DMS 273 (cell line): ENCODE data around the gene SMIM45.

Experiments
- DNase-seq: peaks from one replicate; lab custom pipeline; 2025; ENCODE audit not compliant: unreplicated experiment; lab: John Stamatoyannopoulos, UW

Gene SMIM45

DNA sequence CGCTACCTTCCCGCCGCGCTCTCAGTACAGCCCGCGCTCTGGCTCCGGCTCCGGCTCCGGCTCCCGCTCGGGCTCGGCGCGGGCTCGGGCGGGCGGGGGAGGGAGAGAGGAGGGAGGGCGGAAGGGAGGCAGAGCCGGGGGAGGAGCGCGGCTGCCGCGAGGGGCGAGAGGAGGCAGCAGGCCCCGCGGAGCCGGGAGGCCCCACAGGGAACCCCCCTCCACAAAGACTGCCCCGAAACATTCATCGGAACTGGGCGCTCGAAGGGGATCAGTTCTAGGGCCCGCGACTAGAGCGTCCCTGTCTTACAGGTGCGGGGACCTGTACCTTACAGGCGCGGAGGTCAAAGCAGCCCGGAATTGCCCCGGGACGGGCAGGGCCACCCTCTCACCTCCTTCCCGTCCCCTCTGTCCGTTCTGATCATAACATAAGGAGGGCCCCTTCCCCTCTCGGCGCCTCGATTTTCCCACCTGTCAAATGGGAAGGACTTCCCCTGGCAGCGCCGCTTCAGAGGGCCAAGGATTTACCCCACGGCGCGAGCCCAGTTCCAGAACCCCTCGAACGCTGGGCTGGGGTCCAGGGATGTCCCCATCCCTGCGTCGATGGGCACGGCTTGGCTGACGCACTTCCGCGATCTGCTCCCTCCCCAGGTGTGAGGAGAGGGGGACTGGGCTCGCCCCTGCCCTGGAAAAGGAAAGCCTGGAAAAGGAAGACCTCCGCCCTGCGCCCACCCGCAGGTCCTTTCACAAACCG lies 36.7 kb upstream of the SMIM45 start, which contains the start of gene SHISA8:
Gene SHISA8 (minus strand): TSS at position 40 of the 751 bp plus-strand sequence. CDS start 407 bp downstream, outside the sequence.
- peak; percentile 62 for DNase-seq

DNA sequence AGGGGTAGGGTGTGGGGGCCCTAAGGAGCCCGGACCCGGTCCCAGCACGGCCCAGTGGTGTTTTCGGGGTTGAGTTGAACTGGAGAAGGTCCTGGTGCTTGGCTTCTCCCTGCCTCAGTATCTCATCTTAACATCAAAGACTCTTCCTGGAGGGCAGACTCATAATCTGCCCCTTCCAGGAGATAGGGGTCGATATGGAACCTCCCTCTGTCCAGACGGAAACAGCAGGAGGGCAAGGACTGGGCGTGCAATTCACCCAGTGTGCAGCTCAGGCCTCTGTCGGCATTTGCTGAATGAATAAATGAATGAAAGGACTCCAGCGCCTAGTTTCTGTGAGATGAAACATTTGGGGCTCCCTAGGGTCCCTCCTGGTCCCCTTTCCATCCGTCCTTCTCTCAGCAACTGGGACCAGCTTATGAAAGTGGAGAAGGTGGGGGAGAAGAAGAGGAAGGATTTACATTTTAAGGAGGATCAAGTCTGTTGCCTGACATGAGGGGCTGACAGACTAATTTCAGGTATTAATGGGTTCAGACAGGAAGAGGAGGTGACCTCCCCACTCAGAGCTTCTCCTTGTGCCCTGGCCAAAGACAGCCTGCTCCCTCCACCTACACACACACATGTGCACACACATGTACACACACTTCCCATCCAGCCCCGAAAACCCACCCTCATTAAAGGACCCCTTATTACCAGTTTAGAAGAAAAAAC lies 36.0 kb upstream of the SMIM45 start:
- DNase-seq: no peak

DNA sequence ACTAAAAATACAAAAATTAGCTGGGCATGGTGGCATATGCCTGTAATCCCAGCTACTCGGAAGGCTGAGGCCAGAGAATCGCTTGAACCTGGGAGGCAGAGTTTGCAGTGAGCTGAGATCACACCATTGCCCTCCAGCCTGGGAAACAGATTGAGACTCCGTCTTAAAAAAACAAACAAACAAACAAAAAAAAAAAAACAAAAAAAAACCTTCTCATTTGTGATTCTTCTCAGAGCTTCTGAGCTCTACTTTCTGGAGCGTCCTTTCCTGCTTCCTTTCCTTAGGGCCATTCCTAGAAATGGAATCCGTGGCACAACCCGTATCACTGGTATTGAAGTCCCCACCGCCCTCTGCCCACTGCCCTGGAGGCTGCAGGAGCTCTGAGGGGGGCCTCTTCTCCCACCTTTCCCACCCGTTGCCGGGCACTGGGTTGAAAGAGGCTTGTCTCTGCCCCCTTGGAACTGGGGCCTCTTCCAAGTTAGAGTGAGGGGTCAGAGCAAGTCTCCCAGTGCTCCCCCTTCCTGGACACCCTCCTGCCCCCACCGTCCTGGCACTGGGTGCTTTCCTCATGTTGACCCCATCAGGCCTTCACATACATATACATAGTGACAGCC lies 35.1 kb upstream of the SMIM45 start:
- no peak for DNase-seq

DNA sequence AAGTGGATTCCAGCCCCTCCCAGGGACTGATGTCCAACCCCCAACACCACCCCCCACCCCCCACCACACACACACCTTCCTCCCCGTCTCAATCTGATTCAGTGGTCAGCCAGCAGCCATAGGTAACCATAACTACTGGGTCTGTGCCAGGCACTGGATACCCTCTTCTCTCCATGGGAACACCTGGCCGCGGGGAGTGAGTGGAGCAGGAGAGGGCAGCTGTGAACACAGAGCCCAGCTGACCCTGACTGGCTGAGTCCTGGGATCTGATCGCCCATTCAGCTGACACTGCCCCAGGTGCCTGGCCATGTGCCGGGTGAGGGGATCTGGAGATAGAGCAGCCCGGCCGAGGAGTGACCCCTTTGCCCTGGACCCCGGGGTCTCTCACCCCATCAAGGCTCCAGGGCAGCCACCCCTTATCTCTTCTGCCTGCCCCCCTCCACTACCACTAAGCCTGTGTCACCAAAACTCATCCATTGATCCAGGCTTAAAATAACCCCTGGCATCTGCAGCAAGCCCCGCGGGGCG lies 34.5 kb upstream of the SMIM45 start:
- DNase-seq: no peak

DNA sequence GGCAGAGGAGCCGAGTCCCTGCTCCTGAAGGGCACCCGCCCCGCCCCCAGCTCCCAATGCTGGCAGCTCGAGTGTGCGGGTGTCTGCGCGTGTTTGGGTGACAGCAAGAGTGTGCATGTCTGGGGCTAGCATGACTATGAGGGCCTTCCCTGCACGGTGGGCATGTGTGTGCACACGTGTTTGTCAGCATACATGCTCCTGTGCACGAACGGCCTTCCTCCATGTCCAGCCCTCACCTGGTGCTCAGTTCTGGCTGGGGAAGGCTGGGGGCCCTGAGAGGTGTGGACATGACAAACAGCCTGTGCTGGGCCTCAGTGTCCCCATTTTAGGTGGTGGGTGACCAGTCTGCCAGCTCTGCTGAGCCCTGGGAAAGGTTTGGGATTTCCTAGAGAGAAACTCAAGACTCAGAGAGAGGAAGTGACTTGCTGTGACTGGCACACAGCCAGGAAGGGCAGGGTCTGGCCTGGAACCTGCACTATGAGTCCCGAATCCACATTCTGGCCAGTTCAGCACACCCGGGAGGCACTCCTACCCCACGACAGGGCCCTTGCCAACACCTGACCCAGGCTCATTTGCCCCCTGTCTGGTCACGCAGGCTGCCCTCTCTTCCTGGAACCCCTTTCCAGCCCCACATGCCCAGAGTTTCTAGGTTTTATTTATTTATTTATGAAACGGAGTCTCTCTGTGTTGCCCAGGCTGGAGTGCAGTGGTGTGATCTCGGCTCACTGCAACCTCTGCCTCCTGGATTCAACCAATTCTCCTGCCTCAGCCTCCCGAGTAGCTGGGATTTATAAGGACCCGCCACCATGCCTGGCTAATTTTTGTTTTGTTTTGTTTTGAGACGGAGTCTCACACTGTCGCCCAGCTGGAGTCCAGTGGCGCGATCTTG lies 33.8 kb upstream of the SMIM45 start:
- DNase-seq: peak; percentile 50

DNA sequence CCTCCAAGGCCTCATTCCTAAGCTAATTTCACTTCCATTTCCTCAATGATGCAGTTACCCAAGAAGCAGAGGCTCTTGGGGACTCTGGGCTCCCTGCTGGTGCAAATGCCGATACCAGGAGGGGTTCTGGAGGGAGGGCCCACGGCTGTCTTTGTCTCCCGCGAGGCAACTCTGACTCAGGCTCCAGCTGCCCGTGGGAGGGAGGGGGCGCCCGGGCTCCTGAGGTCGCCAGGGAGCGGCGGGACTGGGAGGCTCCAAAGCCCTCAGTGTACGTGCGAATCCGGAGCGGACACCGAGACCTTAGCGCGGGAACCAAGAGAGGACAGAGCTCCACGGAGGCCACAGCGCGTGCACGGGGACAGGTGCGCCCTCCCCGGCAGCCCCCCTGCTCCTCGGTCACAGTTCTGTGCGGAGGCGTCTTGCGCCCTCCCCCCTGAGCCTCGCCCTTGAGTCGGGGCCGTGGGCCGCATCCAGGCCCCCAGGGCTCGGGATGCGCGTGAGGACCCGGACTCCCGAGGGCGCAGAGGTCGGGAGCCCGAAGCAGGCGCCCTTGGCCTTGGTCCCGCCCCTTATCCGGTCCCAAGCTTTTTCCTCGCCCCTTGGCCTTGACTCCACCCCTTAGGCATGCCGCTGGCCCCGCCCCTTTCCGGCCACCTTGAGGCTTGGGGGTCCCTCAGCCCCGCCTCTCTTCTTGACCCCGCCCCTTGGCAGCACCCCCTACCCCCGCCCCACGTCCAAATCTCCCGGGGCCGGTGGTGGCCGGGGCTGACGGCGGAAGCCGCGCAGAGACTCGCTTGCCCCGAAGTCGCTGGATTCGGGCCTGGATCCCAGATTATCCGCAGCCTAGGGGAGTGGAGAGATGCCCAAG lies 32.4 kb upstream of the SMIM45 start:
- peak; percentile 50 for DNase-seq

DNA sequence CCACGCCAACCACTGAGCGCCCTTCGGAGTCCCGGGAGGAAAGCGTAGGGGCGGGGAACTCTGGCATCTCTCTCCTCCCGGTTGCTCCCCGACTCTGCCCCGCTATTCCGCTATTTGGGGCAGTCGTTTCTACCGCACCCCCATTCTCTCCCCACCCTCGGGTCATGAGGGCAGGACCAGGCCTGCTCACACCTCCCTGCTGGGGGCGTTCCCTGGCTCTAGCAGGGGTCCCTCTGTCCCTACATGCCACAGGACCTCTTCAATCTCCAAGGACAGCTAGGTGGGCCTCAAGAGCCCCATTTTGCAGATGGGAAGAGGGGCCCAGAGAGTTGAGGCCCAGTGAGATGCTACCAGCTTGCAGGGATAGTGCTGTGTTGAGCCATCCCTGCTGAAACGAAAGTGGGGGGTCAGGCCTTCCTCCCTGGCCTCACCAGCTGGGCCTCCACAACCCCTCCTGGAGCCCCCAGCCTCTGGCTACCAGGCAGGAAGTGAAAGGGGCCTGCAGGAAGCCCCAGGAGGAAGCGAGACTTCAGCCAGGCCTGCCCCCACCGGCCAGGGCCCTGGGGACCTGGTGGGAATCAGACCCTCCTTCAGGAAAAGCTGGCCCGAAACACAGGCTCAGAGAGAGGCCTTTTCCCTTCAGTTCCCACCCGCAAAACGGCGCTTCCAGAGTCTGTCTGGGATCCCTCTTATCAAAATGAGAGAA lies 31.5 kb upstream of the SMIM45 start:
- no peak for DNase-seq

DNA sequence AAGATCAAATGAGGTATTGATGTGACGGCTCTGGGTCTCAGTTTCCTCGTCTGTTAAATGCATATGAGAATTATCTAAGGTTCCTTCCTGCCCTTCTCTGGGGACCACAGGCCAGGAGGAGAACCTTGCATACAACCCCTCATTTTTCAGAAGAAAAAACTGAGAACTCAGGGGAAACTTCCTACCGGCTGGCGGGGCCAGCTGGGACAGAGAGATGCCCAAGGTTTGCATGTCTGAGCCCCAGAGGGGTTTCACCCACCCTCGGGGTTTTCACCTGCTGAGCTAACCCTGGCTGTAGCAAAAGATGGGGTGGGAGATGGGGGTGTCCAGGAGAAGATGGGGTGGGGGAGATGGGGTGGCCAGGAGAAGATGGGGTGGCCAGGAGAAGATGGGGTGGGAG lies 29.6 kb upstream of the SMIM45 start:
- no peak for DNase-seq

DNA sequence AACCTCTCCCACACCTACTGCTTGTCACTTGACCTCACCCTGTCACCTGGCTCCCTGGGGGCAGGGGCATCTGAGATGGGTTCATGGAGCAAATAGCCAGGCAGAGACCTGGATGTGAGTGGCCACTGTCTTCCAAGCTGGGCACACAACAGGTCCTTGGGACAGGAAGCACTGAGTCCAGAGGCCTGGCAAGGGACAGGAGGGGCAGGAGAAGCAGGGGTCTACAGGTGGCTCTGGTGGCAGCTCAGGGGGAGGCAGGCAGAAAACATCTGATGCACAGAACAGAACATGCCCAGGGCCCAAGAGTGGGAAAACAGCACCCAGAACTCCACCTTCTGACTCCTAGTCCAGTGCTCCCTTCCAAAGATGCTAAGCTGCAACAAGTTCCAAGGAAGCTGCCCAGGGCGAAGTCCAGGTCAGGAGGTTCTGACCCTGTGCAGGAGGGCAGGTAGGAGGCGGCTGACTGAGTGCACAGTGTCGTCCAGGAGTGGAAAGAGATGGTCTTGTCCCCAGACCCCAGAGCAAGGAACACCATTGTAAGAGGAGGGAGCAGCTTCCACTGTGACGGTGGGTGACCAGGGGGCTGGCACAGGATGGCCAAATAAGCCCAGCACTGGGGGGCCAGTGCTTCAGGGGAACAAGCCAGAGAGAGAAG lies 28.9 kb upstream of the SMIM45 start:
- no peak for DNase-seq

DNA sequence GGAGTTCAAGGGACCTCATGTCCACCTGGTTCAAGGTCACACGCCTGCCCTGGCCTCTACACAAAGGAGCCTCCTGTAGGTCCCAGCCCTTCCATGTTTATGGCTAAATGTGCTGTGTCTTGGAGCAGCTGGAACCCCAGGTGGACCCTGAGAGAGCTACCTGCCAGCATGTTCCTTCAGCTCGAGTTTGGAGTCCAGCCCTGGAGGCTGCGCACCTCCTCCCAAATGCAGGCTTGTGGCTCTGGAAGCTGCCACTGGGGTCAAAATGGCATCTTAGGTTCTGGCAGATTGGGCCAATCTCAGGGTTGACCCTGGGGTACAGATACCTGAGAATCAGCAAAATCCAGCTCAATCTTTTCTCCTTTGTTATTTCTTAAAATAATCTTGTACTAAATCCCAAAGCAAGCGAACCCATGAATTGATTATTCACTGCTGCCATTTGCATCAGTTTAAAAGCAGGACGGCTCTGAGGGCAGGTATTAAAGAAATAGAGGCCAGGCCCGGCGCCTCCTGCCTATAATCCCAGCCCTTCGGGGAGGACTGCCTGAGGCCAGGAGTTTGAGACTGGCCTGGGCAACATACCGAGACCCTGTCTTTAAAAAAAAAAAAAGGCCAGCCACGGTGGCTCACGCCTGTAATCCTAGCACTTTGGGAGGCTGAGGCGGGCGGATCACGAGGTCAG lies 28.2 kb upstream of the SMIM45 start:
- DNase-seq: no peak

DNA sequence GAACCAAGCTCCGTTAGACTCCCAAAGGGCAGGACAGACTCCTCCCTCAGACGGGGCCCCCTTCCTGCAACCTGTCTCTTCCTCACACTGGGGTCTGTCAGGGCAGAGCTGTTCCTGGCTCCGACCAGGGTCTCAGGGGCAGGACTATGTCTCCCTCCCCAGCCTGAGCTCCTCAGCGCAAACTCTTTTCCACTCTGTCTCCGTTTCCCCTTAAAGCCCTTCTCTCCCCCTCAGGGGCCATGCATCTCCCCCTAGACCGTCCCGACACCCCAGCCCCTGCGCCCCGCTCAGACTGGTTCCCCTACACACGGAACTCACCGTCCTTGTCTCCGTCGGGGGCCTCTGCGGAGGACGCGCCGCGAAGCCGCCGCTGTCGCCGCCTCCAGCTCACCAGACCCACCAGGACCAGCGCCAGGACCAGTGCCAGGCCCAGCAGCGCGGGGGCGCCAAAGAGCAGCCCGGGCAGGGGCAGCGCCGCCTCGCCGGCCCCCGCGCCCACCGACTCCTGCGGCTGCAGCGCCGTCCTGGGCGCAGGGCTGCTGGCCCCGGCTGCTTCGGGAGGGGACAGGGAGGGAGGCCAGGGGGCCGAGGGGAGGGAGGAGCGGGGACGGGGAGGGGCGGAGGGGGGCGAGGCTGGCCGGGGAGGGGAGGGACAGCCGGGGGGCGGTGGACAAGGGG lies 26.0 kb upstream of the SMIM45 start:
- peak; percentile 83 for DNase-seq

DNA sequence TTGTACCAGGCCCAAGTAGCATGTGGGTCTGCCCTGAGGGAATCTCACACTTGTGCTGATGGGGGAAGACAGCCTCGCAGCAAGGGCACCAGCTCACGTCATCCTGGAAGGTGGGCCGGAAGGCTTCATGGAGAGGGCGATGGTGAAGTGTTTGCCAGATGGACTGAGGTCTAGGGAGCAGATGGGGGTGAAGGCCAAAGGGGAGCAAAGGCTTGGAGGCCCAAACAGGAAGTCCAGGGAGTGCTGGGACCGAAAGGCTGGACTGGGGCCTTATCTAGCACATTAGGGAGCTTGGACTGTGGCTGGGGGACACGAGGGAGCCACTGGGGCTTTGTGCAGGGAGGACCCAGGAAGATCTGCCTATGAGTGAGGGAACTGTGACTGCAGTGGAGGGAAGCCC lies 24.1 kb upstream of the SMIM45 start:
- DNase-seq: peak; percentile 55

DNA sequence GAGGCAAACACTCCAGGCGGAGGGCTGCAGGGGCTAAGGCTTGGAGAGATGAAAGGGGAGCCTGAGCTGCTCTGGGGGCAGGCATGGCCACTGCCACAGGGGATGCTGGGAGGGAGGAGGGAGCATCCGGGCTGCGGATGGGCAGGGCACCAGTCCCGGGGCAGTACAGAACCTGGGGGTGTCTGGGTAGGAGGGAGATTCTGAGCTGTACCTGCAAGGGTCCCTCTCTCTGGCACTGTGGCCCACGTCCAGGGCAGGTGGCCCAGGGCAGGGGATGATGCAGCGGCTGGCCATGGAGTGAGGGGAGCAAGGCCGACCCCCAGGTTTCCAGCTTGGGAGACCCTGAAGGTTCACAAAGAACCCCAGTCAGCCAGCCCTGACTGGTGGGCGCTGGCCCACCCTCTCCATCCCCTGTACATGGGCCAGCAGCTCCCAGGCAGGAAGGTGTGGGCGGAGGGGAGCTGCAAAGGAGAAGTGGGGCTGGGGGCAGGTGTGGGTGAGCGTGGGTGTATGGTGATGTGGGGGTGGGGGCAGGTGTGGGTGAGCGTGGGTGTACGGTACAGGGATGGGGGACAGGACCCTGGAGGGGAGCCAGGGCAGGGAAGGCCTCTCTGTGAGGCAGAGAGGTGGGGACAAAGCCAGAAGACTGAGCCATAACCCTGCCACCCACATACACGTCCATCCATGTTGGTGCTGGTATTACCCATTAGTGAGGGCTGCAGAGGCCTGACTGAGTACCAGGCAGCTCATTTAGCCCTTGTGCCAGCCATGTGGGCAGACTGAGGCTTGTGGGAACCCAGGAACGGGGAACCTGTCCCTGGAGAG lies 23.1 kb upstream of the SMIM45 start:
- DNase-seq: peak; percentile 36

DNA sequence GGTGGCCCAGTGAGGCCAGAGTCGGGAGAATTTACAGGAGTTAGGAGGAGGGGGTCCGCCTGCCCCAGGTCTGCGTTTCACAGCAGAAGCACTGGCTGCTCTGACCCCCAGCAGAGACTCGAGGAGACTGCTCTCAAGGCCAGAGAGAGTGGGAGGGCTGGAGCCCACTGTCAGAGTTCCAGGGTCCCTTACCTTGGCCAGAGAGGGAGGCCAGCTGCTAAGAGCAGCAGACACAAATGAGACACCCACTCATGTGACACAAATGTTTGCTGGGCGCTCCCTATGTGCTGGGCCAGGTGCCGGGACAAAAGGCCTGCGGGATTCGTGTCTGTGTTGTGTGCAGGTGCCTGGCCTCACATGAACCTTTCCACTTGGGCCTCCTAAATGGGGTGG lies 22.5 kb upstream of the SMIM45 start:
- DNase-seq: peak; percentile 36

DNA sequence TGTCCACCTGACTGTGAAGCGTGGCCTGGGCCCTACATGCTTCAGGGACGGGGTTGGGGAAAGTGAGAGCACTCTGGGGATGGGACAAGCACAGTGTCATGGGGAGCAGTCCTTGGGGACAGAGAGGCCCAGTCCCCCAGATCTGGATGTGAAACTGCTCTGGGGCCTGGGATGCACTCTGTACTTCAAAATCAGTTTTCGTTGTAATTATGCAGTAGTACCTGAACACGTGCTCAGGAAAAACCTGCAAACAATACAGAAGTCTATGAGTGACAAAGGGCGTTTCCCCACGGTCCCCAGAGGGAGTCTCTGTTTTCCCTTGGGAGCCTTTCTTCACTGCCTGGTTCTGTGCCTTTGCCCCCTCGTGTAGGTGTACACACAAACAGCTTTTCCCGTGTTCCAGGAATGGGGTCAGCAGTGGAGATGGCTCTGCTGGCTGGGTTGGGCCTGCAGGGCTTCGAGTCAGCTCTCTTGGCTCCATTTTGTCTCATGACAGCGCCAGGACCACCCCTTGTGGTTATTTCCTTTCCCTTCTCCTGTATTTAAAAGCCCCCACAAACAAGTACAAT lies 20.2 kb upstream of the SMIM45 start:
- DNase-seq: no peak

DNA sequence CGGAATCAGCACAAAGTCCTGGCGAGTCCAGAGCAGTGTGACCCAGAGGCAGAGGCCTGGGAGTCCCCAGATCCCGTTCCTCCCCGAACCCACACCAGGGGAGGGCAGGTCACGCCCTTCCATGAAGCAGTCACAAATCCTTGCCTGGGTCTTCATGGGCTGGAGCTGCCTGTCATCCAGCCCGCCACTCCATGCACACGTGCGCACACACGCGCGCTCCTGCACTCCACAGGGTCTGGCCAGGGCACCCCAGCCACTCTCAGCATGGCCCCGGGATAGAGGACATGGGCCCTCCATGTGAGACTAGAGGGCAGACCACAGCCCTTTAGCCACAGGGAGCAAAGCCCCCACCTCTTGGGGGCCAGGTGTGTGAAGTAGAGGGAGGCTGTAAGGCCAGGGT lies 19.6 kb upstream of the SMIM45 start:
- no peak for DNase-seq
